ENCODE data around the gene SPPL2C.

SPPL2C gene

DNA sequence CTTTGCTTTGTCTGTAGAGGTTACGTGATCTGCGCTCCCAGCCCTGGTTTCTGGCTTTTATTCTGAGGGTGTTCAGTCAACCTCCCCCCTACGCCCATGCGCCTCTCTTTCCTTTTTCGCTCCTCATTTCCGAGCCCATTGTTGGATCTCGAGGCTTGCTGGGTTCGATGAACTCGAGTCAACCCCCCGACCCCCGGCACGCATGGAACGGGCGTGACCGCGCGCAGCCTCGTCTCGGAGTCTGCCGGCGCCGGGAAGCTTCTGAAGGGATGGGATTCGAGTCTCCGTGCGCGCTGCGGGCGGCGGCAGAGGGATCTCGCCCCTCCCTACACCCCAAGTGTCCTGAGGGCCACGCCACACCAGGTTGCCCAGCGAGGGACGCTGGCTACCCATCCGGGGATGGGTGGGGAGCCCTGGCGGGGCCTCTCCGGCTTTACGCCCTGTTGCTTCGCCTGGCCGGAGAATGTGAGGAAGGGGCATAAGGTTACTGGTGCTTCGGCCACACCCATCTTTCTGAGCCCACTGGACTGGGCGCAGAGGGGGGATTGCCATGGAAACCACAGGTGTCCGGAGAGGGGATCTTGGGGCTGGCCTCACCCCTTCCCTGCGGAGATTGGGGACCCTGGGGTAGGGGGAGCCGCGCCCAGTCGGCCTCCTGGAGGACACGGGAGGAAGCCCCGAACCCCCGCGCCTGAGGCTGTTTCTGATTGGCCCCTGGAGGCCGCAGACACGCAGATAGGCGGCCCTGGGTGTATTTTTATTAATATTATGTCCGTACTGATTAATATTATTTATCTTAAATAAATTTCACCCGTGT is 51.5 kb downstream of the SPPL2C start:
- DNase-seq (ENCODE audit: low spot score), result no peak
- TF ChIP-seq, protein P1, sequence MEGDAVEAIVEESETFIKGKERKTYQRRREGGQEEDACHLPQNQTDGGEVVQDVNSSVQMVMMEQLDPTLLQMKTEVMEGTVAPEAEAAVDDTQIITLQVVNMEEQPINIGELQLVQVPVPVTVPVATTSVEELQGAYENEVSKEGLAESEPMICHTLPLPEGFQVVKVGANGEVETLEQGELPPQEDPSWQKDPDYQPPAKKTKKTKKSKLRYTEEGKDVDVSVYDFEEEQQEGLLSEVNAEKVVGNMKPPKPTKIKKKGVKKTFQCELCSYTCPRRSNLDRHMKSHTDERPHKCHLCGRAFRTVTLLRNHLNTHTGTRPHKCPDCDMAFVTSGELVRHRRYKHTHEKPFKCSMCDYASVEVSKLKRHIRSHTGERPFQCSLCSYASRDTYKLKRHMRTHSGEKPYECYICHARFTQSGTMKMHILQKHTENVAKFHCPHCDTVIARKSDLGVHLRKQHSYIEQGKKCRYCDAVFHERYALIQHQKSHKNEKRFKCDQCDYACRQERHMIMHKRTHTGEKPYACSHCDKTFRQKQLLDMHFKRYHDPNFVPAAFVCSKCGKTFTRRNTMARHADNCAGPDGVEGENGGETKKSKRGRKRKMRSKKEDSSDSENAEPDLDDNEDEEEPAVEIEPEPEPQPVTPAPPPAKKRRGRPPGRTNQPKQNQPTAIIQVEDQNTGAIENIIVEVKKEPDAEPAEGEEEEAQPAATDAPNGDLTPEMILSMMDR (IDR thresholded peaks at IDR 0.05; ENCODE audit: extremely low read depth, missing control alignments), result no peak
